Kidney epithelial cell (primary cell): ENCODE results near the gene SLC25A51. TPM values are rescaled to one million over a fixed set of nuclear protein-coding genes. Genes with fewer than 3 reads are reported as not detected.
A peak's percentile ranks its signal among the peaks of the same experiment; 100 is the strongest.

Experiments
- DNase-seq: peaks from one replicate; pipeline ENCODE4 v3.0.0-alpha.2; 2010; ENCODE audit warnings: low read depth
- H3K27me3 ChIP-seq: 2 replicates; pipeline ENCODE4 v1.6.0; 2011; ENCODE audit warnings: low read length; ENCODE audit not compliant: control insufficient read depth, insufficient read depth
- H3K36me3 ChIP-seq: 2 replicates; pipeline ENCODE4 v1.5.1; 2011; ENCODE audit warnings: low read length; ENCODE audit not compliant: control insufficient read depth, insufficient read depth
- H3K4me3 ChIP-seq: 2 replicates; pipeline ENCODE4 v1.5.1; 2011; ENCODE audit warnings: low read depth, mild to moderate bottlenecking, control low read depth, low read length
- total RNA-seq: library from RNA; depleted of rRNA; stranded (reverse); fragments of >200 nt; gene quantifications from 2 replicates; pipeline ENCODE4 v1.2.3, GENCODE V29; 2015
- TF ChIP-seq, protein P1 (sequence below): IDR thresholded peaks from 2 replicates; pipeline ENCODE4 v1.5.1; 2011; ENCODE audit warnings: mild to moderate bottlenecking, moderate library complexity, low read length, control low read depth, inconsistent platforms; ENCODE audit not compliant: insufficient read depth, poor library complexity, severe bottlenecking

SLC25A51 gene
- total RNA-seq: 36.8 and 53.5 TPM in 2 replicates

GRCh38 chr9:37903647-37904444, at the start of gene SLC25A51:
TSS of gene SLC25A51 (minus strand) at chr9:37904127. CDS start at chr9:37888550, 15,577 bp downstream.
- TF ChIP-seq, protein P1, sequence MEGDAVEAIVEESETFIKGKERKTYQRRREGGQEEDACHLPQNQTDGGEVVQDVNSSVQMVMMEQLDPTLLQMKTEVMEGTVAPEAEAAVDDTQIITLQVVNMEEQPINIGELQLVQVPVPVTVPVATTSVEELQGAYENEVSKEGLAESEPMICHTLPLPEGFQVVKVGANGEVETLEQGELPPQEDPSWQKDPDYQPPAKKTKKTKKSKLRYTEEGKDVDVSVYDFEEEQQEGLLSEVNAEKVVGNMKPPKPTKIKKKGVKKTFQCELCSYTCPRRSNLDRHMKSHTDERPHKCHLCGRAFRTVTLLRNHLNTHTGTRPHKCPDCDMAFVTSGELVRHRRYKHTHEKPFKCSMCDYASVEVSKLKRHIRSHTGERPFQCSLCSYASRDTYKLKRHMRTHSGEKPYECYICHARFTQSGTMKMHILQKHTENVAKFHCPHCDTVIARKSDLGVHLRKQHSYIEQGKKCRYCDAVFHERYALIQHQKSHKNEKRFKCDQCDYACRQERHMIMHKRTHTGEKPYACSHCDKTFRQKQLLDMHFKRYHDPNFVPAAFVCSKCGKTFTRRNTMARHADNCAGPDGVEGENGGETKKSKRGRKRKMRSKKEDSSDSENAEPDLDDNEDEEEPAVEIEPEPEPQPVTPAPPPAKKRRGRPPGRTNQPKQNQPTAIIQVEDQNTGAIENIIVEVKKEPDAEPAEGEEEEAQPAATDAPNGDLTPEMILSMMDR: peak; percentile 96
- H3K27me3 ChIP-seq: no peaks in the 10 kb centered on the region
- H3K36me3 ChIP-seq: no peaks in the 10 kb centered on the region
- DNase-seq: no peak
- peak within 1 kb of the TSS; percentile 77 for H3K4me3 ChIP-seq

DNA sequence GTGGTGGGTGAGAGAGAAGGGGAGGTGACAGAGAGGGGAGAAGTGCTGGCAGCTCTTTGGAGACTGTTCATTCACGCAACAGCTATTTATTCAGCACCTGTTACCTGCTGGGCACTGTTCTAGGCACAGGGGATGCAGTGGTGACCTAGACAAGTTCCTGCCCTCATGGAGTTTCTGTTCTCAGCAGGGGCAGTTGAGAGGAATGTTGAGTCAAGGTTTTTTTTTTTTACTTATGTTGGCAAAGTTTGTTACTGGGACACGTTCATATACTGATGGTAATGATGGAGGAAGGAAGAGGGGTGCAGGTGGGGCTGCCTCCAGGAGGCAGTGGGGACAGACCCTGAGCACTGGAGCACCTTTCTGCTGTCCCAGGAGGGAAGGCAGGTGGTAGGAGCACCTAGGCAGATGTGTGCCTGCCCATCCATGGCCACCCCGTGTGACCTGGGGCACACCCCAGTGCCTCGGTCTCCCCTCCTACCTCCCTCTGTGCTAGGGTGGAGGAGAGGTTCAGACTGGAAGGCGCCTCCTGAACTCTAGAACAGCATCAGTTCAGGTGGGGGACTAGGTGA, 49.4 kb upstream of the SLC25A51 start:
- no peak for DNase-seq
- Histone ChIP-seq H3K36me3 (peaks cover 5% of the 10 kb centered on the region), H3K4me3 (no peak overlapping the region)

DNA sequence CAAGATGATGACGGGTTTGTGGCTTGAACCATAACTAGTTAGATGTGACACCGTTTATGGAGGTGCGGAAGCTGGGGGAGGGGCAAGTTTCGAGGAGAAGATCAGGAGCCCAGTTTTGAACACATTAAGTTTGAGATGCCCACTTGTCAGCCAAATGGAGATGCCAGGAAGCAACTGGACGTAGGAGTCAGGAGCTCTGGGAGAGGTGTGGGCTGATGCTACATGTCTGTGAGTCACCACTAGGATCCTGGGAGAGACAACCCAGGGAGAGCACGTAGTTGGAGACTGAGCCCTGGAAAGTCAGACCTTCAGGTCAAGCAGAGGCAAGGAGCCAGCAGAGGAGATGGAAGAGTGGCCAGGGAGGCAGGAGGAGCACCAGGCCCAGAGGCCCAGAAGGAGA, 48.8 kb upstream of the SLC25A51 start:
- H3K4me3 ChIP-seq: no peak overlapping the region
- peaks cover 6% of the 10 kb centered on the region for H3K36me3 ChIP-seq

More for the DNA sequence above, 49.4 kb upstream of the SLC25A51 start:
- H3K27me3 ChIP-seq: no peaks in the 10 kb centered on the region
- TF ChIP-seq, protein P1: no peak

DNA sequence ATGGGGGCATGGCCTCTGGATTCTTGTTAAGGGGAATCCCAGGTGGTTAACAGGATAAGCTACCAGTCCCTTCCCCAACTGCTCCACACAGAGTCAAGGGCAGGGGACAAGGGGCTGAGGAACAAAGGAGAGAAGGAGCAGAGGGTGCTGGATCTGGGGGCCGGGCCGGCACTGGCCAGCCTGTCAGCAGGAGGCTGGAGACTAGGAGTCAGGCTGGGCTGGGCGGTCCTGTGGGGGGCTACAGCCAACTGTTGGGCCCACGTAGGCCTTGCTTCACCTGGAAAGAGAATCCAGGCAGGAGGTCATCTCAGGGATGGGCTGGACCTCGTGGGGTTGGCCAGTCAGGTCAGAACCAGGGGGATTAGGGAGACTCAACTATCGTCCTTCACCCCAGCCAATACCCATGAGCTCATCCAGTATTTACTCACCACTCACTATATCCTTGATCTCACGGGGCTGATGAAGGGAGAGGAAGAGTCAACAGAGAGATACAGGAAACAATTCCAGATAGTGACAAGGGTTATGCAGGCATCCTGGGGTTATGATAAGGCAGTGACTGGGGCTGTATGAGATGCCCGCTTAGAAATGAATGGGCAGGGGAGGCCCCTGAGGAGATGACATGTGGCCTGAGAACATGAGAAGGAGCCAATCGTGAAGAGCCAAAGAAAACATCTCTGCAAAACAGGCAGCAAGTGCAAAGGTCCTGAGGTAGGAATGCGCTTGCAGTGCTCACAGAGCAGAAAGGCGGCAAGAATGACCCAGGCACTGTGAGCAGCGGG, 47.9 kb upstream of the SLC25A51 start:
- no peak for DNase-seq
- no peak overlapping the region for H3K4me3 ChIP-seq
- peaks cover 8% of the 10 kb centered on the region for H3K36me3 ChIP-seq
- no peaks in the 10 kb centered on the region for H3K27me3 ChIP-seq
- TF ChIP-seq, protein P1: no peak

More for the DNA sequence above, 48.8 kb upstream of the SLC25A51 start:
- DNase-seq: no peak
- TF ChIP-seq, protein P1: no peak
- no peaks in the 10 kb centered on the region for H3K27me3 ChIP-seq

- Histone ChIP-seq H3K36me3 (peaks cover 12% of the 10 kb centered on the region), H3K4me3 (no peak overlapping the region), H3K27me3 (no peaks in the 10 kb centered on the region)
- DNase-seq: no peak
- TF ChIP-seq, protein P1: no peak
Observed at GRCh38 chr9:37950561-37950960, 46.6 kb upstream of the SLC25A51 start.
